GM19193 (cell line): ENCODE measurements around the gene HTD2.

ENCODE experiments used
- POLR2A ChIP-seq: IDR thresholded peaks from 4 replicates; pipeline ENCODE4 v1.6.1; 2011; ENCODE audit not compliant: insufficient read depth, insufficient read length; ENCODE audit errors: extremely low read depth

HTD2 gene

GRCh38 chr3:58340594-58341244 is 34.4 kb downstream of the HTD2 start:
- TF ChIP-seq POLR2A = no peak

- no peak for TF ChIP-seq POLR2A
These were observed 35.1 kb downstream of the HTD2 start for GRCh38 chr3:58341376-58341775.

- TF ChIP-seq POLR2A = no peak
These were observed 36.4 kb downstream of the HTD2 start for GRCh38 chr3:58342676-58343075.

DNA sequence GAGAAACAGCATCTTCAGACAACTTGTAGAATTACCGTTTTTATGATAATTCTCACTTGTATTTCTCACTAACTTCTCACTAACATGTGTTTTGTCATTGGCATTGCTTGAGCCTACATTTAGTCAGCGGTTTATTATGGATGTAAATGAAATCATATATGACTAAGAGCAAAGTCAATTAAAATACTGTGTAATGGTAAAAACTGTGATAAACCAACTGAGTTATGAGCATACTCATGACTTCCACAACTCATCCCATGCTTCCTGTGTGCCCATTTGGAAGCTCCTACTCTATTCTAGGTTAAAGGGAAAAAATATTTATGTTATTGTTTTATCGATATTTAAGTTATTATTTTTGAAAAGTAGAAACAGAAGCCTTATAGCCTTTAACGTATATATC is 39.1 kb downstream of the HTD2 start:
- TF ChIP-seq POLR2A = no peak

DNA sequence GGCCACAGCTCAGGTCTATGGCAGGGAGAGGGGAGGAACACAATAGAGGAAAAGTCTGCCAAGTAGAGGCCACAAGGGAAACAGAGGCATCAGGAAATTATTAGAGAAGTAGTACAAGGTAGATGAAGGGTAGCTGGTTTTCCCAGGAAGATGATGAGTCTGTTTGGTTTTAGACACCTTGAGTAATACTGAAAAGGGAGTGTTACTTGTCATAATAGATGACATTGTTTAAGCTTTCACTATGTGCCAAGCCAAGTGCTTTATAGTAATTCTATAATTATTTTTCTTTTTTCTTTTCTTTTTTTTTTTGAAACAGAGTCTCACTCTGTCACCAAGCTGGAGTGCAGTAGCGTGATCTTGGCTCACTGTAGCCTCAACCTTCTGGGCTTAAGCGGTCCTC is 40.0 kb downstream of the HTD2 start:
- TF ChIP-seq POLR2A = no peak

DNA sequence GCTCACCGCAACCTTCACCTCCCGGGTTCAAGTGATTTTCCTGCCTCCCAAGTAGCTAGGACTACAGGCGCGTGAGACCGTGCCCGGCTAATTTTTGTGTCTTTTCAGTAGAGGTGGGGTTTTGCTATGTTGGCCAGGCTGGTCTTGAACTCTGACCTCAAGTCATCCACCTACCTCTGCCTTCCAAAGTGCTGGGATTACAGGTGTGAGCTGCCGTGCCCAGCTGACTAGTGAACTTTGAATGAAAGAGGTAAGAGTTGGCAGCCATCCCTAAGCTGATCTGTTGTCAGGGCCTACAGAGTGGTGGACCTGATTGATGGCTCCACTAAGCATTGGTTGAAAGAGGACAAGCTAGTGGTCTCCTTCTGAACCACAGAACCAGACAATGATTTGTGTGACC is 41.7 kb downstream of the HTD2 start:
- TF ChIP-seq POLR2A = no peak

DNA sequence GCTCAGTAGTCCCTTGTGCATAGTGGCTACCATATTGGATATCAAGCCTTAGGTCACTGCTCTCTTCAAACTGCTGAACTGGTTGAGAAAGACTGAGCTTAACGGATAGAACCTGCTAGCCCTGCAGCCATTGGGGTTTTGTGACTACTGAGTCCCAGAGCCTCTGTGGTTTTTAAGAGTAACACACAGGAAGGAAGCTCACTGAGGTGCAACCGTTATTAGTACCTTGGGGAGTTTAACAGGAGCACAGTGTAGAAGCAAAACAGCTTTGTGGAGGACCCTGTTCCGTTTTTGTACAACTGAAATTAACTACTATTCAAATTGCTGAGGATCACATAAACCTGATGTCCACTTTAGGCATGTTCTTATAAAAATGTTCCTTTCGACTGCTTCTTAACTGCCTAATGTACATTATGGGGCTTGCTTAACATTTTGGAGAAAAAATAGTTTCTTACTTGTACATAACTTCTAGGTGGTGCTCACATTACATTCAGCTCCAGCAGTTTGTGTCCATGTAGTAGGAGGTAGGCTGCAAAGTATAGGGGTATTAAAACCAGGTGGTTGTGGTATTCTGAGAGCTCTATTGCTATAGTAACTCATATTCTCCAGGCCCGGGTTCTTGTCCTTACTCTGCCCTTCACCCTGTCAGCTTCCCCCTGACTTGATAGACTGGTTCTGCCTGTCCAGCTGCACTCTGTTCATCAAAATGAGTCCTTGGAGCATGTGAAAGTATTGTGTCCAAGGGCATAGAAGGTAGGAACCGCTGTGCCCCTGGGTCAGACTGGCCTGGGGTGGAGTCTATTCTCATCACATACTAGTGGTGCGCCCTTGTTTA is 43.7 kb downstream of the HTD2 start:
- no peak for TF ChIP-seq POLR2A

GRCh38 chr3:58350627-58351013 is 44.3 kb downstream of the HTD2 start:
- TF ChIP-seq POLR2A = no peak

DNA sequence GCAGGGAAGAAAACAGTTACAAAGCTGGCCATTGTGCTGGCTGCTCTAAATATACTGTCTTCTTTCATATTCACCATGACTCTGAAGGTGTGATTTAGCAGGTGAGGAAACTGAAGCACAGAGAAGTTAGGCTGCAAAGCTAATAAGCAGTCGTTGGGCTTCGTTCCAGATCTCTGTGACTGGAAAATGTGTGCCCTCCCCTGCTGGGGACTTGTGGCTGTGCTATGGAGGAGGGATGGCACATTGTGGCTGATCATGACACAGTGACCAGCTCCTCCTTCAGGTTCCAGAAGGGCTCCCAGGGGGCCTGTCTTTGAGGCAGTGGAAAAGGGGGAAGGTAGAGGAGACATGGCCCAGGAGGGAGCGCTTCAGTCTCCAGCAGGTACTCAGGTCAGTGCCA is 45.6 kb downstream of the HTD2 start:
- TF ChIP-seq POLR2A = no peak

GRCh38 chr3:58352626-58353025 is 46.3 kb downstream of the HTD2 start:
- no peak for TF ChIP-seq POLR2A

DNA sequence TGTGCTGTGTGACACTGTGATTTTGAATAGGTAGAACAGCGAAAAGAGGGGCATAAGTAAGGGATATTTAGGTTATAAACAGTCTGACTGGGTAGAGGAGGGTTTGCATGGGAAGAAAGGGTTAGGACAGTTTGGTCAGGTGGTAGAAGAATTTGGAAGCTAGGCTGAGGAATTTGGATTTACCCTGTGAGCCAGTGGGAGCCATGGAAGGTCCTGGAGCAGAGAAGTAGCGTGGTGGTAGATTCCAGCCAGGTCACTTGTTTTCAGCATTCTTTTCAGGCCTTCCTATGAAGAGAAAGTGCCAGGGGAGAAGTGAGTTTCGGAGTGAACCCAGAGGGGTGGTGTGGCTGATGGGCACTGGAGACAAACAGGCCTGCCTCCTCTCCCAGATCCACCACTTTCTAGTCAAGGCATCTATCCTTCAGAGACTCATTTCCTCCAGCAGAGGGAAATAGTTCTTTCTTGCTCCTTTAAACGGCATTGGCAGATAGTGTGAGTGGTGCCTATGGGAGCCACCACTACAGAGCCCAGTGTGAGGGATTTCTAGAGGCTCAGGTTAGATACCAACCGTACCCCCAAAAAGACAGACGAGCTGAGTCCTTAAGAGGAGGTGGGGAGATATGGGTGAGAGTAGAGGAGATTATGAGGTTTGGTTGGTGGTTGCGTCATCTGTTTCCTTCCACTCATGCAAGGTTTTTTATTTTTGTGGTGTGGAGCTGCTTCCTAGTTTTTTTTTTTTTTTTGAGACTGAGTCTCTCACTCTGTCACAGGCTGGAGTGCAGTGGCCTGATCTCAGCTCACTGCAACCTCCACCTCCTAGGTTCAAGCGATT is 47.6 kb downstream of the HTD2 start:
- TF ChIP-seq POLR2A = no peak

- TF ChIP-seq POLR2A = no peak
These were observed 48.9 kb downstream of the HTD2 start for GRCh38 chr3:58355179-58355578.

- TF ChIP-seq POLR2A = no peak
These were observed 49.7 kb downstream of the HTD2 start for GRCh38 chr3:58356054-58356453.

- no peak for TF ChIP-seq POLR2A
These were observed 51.1 kb downstream of the HTD2 start for GRCh38 chr3:58357402-58357801.

- no peak for TF ChIP-seq POLR2A
These were observed 51.8 kb downstream of the HTD2 start for GRCh38 chr3:58358092-58358491.
